Panc1 (cell line): ENCODE measurements around the gene CBX8. TPM values are rescaled to one million over a fixed set of nuclear protein-coding genes. Genes with fewer than 3 reads are reported as not detected.

ENCODE experiments used
- ATAC-seq: fragments of 200-7000 bp; cut with Tn5 transposase; 2 replicates; pipeline ENCODE4 v1.9.1; 2020; ENCODE audit warnings: mild to moderate bottlenecking, moderate library complexity
- BruUV-seq: library from RNA; stranded (reverse); fragments of 400-500 nt; replicated peaks from 2 replicates; lab custom pipeline; 2021; lab: Mats Ljungman, UMichigan
- CTCF ChIA-PET: fragments of 300-600 bp; sonication (Branson Sonifier 250); formaldehyde crosslinking; loops from one replicate; lab custom pipeline; 2022; ENCODE audit warnings: antibody characterized with exemption; lab: Charles Lee
- POLR2A ChIA-PET: fragments of 300-600 bp; sonication (Branson Sonifier 250); formaldehyde crosslinking; loops from one replicate; lab custom pipeline; 2022; ENCODE audit warnings: antibody characterized with exemption; lab: Charles Lee
- DNase-seq: peaks from one replicate; pipeline ENCODE4 v3.0.0-alpha.2; 2010; ENCODE audit warnings: low read depth, low spot score
- H3K27ac ChIP-seq: 2 replicates; pipeline ENCODE4 v1.5.1; 2011; ENCODE audit warnings: mild to moderate bottlenecking, low read length, inconsistent platforms
- H3K27me3 ChIP-seq: fragments of 200-500 bp; sonication (Bioruptor generic); 2 replicates; pipeline ENCODE4 v1.6.0; 2014; ENCODE audit warnings: low read length, inconsistent platforms; ENCODE audit not compliant: control insufficient read depth, insufficient read depth
- H3K36me3 ChIP-seq: fragments of 200-500 bp; sonication (Bioruptor generic); 2 replicates; pipeline ENCODE4 v1.5.1; 2014; ENCODE audit warnings: inconsistent platforms, mild to moderate bottlenecking, low read length, moderate library complexity; ENCODE audit not compliant: control insufficient read depth, insufficient read depth
- H3K4me1 ChIP-seq: 2 replicates; pipeline ENCODE4 v1.5.1; 2011; ENCODE audit warnings: inconsistent platforms, mild to moderate bottlenecking, low read length, moderate library complexity; ENCODE audit not compliant: control insufficient read depth, insufficient read depth
- H3K4me3 ChIP-seq, 2 experiments: 2 replicates each; pipeline ENCODE4 v1.5.1; 2011 to 2012; ENCODE audit warnings: low read depth in 2 of 2, low read length in 2 of 2, mild to moderate bottlenecking in 2 of 2, inconsistent platforms in 1 of 2, moderate library complexity in 1 of 2
- H3K9me3 ChIP-seq: fragments of 200-500 bp; sonication (Bioruptor generic); 2 replicates; pipeline ENCODE4 v1.5.1; 2014; ENCODE audit warnings: low read depth, mild to moderate bottlenecking, inconsistent platforms, low read length, moderate library complexity; ENCODE audit not compliant: control insufficient read depth, insufficient read depth
- CTCF ChIP-seq: fragments of 450-650 bp; IDR thresholded peaks from 2 replicates; pipeline ENCODE4 v1.5.1; 2017; ENCODE audit warnings: mild to moderate bottlenecking
- POLR2AphosphoS5 ChIP-seq: IDR thresholded peaks from 2 replicates; pipeline ENCODE4 v1.6.1; 2012; ENCODE audit warnings: mild to moderate bottlenecking, low read depth, low read length, moderate library complexity
- REST ChIP-seq, 2 experiments: IDR thresholded peaks; 2 replicates each; pipeline ENCODE4 v1.6.1; 2011 to 2012; ENCODE audit warnings: low read depth in 2 of 2, control low read depth in 1 of 2, low read length in 1 of 2, mild to moderate bottlenecking in 1 of 2, moderate library complexity in 1 of 2; ENCODE audit not compliant: insufficient read depth in 1 of 2
- SIN3A ChIP-seq: IDR thresholded peaks from 2 replicates; pipeline ENCODE4 v1.6.1; 2012; ENCODE audit warnings: low read depth, mild to moderate bottlenecking, low read length, moderate library complexity, borderline replicate concordance; ENCODE audit not compliant: insufficient read depth
- TCF7L2 ChIP-seq: IDR thresholded peaks from 2 replicates; pipeline ENCODE4 v1.6.1; 2011; ENCODE audit warnings: mild to moderate bottlenecking, low read depth, low read length, inconsistent platforms
- in situ Hi-C: cut with HindIII; loops from 2 replicates; pipeline ENCODE4 v1.10.0; 2016; ENCODE audit warnings: low sequenced_read_pairs, low pct_unique_long_range_greater_than_20kb
- intact Hi-C: fragments of 100-400 bp; cut with micrococcal nuclease; formaldehyde crosslinking; loops from one replicate; pipeline ENCODE4 v1.10.0; 2022; ENCODE audit not compliant: unreplicated experiment
- total RNA-seq: library from RNA; stranded (reverse); gene quantifications from one replicate; pipeline ENCODE4 v1.2.1, GENCODE V29; 2021; ENCODE audit not compliant: unreplicated experiment

CBX8 gene
- total RNA-seq, 1 experiment from 2014 or later: 15.3 TPM

DNA sequence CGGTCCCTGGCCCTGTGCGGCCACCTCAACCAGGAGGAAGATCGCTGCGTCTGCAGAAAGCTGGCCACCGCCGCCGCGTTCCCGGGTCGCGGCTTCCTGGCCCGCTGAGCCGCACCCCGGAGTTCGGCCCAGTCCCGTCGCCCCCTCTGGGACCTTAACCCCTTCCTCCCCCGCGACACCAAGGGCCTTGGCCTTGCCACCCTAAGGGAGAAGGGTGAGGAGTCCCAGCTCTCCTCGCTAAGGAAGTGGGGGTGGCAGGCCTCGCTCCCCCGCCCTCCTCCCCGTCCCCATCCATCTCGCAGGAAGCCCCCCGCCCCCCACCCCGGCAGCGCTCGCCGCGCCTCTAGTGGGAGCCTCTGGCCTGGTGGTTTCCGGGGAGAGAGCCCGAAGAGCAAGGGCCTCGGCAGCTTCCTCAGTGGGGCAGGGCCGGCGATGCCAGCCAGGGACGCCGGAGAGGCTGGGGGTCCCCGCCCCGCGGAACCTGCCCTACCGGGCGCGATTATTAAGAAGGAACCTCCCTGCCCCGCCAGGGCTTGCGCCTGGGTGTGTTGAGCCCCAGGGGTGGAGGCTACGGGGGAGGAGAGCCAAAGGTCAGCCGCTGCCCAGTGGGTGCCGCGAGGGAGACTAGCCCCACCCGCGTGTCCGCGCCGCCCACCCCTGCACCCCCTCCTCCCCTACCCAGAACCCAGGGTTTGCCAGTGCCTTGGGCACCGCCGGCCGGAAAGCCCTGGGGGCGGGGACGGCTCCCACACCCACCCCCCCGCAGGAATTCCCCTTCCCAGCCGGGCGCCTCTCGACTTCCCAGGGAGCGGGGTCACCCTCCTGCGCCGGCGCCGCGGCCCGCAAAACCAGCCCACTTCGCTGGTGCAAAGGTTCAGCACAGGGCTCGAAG, 35.6 kb upstream of the CBX8 start:
- Histone ChIP-seq H3K27ac (peak overlapping the region; percentile 89), H3K9me3 (no peaks in the 10 kb centered on the region), H3K36me3 (peaks cover 2% of the 10 kb centered on the region; the same call in 1 of the 2 replicates), H3K4me1 (peaks cover 68% of the 10 kb centered on the region), H3K4me3 (peak overlapping the region; percentile 27 to 29), H3K27me3 (no peaks in the 10 kb centered on the region)
- POLR2A ChIA-PET: interaction anchor here (0.6 to 1.2 kb wide), 3 partner anchors 20 to 867 kb away, joined by 3 to 4 read pairs (median 3); no protein-coding TSS in a partner anchor
- CTCF ChIA-PET: interaction anchor here (0.6 to 3.6 kb wide), 7 partner anchors 11 to 153 kb away, joined by 3 to 21 read pairs (median 3); no protein-coding TSS in a partner anchor
- no peak for DNase-seq
- intact Hi-C loops (loop anchor here (10.0 kb wide), 1 partner anchor 88 kb away; no protein-coding TSS in a partner anchor), in situ Hi-C loops (no loop called here)
- TF ChIP-seq POLR2AphosphoS5 (peak; percentile 41), CTCF (no peak)
- no TSS peak for BruUV-seq
- peak; percentile 35 for ATAC-seq

- in situ Hi-C loops (no loop called here), intact Hi-C loops (loop anchor here (10.0 kb wide), 1 partner anchor 87 kb away; no protein-coding TSS in a partner anchor)
- no peaks in the 10 kb centered on the region for H3K9me3 ChIP-seq
- ChIA-PET CTCF (interaction anchor here (3.6 kb wide), 1 partner anchor 20 kb away, joined by 21 read pairs; no protein-coding TSS in a partner anchor), POLR2A (interaction anchor here (0.6 to 1.2 kb wide), 2 partner anchors 19 to 555 kb away, joined by 3 read pairs; no protein-coding TSS in a partner anchor)
- no peaks in the 10 kb centered on the region for H3K27me3 ChIP-seq
- peak overlapping the region; percentile 11 to 29; a peak in 2 of 4 replicates for H3K4me3 ChIP-seq
- ATAC-seq: peak; percentile 62
- peaks cover 61% of the 10 kb centered on the region for H3K4me1 ChIP-seq
- TF ChIP-seq TCF7L2 (no peak), POLR2AphosphoS5 (peak; percentile 26), REST (IDR thresholded peaks at IDR 0.05; ENCODE audit: insufficient read depth in 1 of 2, low read depth in 2 of 2, low read length in 1 of 2) (no peak), SIN3A (no peak), CTCF (no peak)
- DNase-seq: no peak
- peak overlapping the region; percentile 94 for H3K27ac ChIP-seq
- peaks cover 2% of the 10 kb centered on the region; the same call in 1 of the 2 replicates for H3K36me3 ChIP-seq
- no TSS peak for BruUV-seq
Observed at GRCh38 chr17:79831265-79832217, 34.7 kb upstream of the CBX8 start.
